ENCODE measurements around the gene EFCAB12. TPM values are rescaled to one million over a fixed set of nuclear protein-coding genes. Genes with fewer than 3 reads are reported as not detected.
"Not testable (repeated sequence)": the region's sequence is repeated elsewhere in the genome, so short reads cannot be mapped to it uniquely, and the experiment has no call there.

EFCAB12 gene
- polyA plus RNA-seq, 4 donors: 0.55 to 5.6 (median 3.7) TPM

DNA sequence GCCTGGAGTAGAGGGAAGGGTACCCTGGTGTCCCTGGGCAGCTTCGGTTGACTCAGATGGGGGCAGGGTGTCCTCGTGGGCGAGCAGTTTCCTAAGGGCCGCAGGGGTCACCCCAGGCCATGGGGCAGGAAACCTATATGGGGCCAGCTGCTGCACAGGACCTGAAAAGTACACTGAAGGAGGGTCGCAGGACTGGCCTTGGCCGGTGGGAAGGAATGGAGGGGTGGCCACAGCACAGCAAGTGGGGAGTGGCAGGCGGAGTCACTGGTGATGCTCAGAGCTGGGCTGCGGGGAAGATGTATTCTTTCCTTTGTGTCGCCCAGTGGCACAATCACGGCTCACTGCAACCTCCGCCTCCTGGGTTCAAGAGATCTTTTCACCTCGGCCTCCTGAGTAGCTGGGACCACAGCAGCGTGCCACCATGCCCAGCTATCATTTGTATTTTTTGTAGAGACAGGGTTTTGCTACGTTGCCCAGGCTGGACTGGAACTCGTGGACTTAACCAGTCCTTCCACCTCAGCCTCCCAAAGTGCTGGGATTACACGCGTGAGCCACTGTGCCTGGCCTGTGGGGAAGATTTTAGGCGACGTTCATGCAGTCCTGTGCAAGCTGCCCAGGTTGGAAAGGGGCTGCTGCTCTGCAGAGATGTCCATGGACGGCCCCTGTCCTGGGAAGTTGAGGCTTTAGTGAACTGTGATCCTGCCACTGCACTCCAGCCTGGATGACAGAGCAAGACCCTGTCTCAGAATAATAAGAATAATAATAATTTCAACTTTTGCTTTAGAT, 57.2 kb downstream of the EFCAB12 start:
- DNase-seq (ENCODE audit: low read depth in 4 of 4, low spot score in 3 of 4): no peak

DNA sequence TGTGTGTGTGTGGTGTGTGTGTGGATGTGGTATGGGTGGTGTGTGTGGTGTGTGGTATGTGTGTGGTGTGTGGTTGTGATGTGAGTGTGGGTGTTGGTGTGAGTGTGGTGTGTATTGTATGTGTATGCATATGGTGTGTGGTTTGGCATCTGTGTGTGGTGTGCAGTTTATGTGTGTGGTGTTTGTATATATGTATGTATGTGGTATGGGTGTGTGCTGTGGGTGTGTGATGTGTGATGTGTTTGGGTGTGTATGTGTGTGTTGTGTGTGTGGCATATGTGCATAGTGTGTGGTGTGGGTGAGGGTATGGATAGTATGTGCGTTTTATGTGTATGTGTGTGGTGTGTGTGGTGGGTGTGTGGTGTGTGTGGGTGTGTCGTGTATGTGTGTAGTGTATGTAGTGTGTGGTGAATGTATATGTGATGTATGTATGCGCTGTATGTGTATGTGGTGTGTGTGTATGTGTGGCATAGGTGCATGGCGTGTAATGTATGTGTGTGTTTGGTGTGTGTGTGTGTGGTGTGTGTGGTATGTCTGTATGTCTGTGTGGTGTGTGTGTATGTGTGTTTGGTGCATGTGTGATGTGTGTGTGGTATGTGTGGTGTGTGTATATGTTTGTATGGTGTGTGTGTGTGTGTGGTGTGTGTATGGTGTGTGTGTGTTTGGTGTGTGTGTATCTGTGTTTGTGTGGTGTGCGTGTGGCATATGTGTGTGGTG, 58.0 kb downstream of the EFCAB12 start:
- DNase-seq (ENCODE audit: low read depth in 4 of 4, low spot score in 3 of 4): no peak

DNA sequence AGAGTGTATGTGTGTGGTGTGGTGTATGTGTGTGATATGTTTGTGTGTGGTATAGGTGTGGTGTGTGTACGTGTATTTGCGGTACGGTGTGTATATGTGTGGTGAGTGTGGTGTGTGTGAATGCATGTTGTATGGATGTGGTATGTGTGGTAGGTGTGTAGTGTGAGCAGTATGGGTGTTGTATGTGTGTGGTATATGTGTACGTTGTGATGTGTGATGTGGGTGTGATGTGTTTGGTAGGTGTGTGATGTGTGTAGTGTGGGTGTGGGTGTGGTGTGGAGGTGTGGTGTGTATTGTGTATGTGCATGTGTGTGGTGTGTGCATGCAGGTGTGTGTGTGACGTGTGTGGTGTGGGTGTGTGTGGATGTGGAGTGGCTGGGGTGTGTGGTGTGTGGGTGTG, 58.7 kb downstream of the EFCAB12 start:
- DNase-seq (ENCODE audit: low read depth in 4 of 4, low spot score in 3 of 4): no peak

DNA sequence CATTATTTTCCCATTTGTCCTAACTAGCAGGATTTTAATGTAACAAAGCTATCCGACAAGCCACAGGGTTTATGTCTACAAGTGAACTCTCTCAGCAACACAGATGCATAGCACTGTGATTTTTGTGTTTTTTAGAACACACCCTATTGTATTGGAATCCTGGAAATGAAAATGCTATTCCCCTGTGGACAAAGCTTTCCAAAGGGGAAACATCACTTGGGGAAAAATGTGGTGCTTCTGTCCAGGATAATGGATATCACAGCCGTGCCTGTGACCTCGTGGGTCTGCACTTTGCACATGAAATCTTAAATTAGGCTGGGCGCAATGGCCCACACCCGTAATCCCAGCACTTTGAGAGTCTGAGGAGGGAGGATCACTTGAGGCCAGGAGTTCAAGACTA, 60.6 kb downstream of the EFCAB12 start:
- DNase-seq (ENCODE audit: low read depth in 4 of 4, low spot score in 3 of 4): no peak

DNA sequence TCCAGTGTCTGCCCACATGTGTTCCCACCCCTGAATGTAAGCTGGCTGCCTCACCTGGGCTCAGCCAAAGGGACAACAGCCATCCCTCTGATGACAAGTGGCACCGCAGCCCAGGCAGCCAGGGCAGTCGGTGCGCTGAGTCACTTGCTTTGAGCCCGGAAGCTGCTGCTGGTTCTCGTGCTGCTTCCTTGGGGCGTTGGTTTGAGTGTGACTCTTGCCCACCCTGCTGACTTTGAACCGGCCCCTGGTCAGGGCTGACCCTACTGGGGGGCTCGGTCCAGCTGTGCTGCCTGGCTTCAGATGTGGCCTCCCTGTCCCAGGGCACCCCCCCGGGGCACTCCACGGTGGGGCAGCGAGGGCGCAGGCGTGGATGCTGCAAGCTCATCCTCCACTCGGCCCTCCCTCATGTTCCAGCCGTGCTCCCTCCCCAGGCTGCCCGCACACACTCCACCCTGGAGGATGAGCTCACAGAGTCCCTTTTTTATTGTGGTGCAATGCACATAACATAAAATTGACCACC, 62.1 kb downstream of the EFCAB12 start:
- DNase-seq (ENCODE audit: low read depth in 4 of 4, low spot score in 3 of 4): no peak

DNA sequence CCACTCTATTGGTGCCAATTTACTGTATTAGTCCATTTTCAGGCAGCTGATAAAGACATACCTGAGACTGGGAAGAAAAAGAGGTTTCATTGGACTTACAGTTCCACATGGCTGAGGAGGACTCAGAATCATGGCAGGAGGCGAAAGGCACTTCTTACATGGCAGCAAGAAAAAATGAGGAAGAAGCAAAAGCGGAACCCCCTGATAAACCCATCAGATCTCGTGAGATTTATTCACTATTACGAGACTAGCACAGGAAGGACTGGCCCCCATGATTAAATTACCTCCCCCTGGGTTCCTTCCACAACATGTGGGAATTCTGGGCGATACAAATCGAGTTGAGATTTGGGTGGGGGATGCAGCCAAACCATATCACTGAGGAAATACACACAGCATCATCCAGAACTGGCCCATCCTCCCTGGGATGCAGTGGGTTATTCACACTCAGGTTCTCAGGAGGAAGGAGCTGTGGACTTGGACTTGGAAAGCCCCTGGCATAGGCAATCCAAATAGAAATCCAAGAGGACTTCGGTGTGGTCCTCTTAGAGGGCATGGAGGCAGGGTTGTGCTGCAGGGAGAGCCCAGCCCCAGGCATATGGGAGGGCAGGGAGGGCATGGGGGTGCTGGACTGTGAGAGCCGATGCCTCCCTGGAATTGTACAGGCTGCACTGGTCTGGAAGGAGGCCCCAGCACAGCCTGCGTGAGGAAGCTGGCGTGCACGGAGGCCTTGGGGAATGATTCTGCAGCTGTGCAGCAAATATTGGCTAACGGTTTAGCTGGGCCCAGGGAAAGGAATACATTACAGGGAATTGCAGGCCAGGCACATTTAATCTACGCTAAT, 62.9 kb downstream of the EFCAB12 start:
- no peak for DNase-seq (ENCODE audit: low read depth in 4 of 4, low spot score in 3 of 4)

DNA sequence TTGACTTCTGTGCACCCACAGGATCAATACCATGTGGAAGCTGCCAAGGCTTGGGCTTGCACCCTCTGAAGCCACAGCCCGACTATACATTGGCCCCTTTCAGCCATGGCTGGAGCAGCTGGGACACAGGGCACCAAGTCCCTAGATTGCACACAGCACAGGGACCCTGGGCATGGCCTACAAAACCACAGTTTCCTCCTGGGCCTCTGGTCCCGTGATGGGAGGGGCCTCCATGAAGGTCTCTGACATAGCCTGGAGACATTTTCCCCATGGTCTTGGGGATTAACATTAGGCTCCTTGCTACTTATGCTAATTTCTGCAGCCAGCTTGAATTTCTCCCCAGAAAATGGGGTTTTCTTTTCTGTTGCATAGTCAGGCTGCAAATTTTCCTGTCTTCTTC, 63.6 kb downstream of the EFCAB12 start:
- not testable (repeated sequence) for DNase-seq (ENCODE audit: low read depth in 4 of 4, low spot score in 3 of 4)

DNA sequence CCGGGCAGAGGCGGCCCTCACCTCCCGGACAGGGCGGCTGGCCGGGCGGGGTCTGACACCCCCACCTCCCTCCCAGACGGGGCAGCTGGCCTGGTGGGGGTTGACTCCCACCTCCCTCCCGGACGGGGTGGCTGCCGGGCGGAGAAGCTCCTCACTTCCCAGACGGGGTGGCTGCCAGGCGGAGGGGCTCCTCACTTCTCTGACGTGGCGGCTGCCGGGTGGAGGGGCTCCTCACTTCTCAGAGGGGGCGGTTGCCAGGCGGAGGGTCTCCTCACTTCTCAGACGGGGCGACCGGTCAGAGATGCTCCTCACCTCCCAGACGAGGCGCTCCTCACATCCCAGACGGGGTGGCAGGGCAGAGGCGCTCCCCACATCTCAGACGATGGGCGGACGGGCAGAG, 65.1 kb downstream of the EFCAB12 start:
- not testable (repeated sequence) for DNase-seq (ENCODE audit: low read depth in 4 of 4, low spot score in 3 of 4)

DNA sequence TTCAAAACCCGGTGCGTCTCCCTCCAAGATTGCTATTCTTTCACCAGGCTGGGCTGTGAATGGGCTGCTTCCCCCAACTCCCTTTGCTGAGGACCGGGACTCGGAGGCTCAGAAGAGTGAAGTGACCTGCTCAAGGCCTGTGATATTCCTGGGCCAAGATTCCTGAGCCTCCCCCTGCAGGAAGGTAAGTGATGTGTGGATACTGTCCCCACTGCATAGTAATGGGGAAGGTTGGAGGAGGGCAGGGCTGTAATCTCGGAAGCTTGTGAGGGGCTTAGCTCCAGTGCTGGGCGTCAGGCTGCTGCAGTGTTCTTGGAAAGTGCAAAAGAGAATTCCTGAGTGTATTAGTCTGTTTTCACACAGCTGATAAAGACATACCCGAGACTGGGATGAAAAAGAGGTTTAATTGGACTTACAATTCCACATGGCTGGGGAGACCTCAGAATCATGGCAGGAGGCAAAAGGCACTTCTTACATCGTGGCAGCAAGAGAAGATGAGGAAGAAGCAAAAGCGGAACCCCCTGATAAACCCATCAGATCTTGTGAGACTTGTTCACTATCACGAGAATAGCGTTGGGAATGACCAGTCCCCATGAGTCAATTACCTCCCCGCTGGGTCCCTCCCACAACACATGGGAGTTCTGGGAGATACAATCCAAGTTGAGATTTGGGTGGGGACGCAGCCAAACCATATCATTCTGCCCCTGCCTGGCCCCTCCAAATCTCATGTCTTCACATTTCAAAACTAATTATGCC, 67.6 kb downstream of the EFCAB12 start:
- DNase-seq (ENCODE audit: low read depth in 4 of 4, low spot score in 3 of 4): no peak

DNA sequence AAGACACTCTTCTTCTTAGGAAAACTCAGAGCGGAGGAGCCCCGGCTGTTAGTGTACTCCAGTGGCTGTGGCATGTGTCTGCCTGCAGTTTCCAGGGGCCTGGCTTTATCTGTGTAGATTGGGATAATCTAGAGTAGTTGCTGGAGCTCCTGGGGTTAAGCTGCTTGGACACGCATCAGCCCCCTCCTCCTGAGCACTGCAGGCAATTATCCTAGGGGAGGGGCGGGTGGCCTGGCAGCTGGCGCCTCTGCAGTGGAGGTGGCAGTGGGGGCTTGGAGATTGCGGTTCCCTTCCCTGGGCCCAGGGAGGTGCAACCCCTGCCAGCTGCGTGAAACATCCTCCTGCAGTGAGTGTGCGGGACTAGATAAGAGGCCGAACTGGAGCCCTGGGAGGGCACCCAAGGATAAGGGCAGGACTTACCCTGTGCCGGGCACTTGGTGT, 68.2 kb downstream of the EFCAB12 start:
- no peak for DNase-seq (ENCODE audit: low read depth in 4 of 4, low spot score in 3 of 4)

DNA sequence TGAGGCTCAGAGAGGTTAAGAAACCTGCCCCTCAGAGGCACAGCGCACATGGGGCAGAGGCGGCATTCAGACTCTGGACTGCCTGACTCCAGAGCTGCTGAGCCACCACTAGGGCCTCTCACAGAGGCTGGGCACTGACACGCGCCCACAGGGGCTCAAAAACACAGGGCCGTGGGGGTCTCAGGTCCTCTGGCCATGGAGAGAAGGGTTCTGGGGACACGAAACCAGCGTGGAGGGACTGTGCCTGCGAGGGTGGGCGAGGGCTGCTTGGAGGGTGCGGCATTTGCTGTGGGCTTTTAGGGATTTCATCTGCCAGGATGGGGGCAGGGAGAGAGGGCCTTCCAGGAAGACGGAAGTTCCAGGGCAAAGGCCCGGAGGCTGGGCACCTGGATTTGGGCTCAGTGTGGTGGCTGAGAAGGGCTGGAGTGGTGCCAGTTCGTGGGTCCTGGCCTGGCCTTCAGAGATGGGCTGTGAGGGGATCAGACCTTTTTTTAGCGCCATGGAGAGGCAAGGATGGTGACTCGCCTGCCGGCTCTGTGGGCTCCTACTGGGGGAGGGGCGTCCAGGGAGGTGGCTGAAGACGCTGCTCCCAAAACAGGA, 69.6 kb downstream of the EFCAB12 start:
- DNase-seq (ENCODE audit: low read depth in 4 of 4, low spot score in 3 of 4): no peak

DNA sequence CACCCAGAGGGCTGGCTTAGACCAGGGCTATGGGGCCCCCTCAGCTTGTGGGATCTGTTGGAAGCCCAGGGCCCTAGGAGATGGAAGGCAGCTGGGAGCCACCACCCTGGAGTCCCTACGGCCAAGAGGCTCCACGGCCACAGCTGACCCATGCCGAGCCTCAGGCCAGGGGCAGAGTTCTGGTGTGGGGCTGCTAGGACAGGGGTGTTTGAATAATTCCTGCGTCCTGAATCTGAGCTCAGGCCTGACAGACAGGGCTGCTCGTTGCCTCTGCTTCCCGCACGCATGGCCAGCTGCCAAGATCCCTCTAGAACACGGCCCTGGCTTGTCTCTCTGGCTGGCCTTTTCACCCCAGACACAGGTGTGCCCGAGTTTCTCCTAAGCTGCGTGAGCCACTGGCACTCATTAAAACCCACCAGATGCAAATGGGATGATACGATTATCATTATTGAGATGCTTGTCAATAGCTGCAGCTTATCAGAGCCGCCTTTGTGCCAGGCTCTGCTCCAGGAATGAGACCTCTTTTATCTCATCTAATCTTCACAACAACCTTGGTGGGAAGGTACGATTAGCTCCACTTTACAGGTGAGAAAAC, 70.2 kb downstream of the EFCAB12 start:
- no peak for DNase-seq (ENCODE audit: low read depth in 4 of 4, low spot score in 3 of 4)

DNA sequence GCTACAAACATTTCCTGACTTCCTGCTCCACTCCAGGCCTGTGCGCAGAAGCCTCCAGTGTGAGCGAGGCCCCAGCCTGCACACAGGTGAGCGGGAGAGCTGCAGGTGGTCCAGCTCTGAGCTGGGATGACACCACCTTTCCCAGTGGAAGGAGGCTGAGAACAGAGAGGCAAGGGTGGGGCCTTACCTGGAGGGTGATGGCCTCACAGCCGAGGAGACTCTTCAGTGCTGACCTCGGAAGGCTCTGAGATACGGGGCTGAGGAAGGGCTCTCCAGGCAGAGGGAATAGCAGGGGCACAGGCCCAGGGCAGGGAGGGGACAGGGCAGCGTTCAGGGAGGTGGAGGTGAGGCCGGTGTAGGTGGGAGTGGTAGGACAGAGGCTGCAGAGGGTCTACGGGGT, 70.8 kb downstream of the EFCAB12 start:
- DNase-seq (ENCODE audit: low read depth in 4 of 4, low spot score in 3 of 4): no peak

DNA sequence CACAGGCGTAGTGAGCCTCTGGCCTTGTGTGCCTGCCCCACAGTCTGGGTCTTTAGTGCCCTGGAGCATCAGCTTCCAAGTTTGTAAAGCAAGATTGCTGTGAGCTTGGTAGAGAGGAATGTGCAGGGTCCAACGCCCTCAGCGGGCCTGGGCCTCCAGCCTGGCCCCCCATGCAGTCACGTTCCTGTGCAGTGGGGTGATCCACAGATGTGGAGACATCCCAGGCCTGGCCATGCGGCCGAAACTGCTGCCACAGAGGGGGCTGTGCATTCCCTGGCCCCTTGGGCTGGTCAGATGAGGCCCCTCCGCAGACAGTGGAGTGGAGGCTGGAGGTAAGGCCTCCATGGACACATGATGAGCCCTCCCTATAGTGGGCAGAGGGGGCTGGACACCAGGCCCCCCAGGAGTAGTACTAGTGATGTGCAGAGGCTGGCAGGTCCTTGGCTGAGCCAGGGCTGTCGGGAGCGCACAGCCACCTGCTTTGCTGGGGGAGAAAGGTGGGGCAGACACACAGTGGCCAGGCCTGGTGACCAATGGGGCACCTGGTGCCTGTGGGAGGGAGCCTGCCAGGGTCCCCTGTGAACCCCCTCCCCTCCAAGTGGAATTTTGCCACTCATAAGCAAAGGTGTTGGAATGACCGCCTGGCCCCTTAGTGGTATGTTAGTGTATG, 71.5 kb downstream of the EFCAB12 start:
- DNase-seq (ENCODE audit: low read depth in 4 of 4, low spot score in 3 of 4): no peak

DNA sequence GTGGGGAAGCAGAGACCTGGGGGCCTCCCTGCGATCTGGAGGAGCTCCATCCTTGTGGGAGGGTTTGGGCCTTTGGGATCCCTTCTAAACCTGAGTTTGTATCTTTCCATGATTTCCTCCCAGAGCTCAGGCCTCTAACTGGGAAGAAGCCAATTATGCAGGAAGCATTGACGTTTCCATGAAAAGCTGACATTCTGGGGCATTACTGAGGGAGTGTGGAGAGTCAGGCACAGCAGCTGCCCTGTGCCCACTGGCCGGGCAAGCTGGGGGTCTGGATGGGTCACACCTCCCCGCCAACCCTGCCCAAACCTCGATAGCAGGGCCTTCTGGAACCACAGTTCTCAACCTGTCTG, 74.9 kb downstream of the EFCAB12 start:
- no peak for DNase-seq (ENCODE audit: low read depth in 4 of 4, low spot score in 3 of 4)

DNA sequence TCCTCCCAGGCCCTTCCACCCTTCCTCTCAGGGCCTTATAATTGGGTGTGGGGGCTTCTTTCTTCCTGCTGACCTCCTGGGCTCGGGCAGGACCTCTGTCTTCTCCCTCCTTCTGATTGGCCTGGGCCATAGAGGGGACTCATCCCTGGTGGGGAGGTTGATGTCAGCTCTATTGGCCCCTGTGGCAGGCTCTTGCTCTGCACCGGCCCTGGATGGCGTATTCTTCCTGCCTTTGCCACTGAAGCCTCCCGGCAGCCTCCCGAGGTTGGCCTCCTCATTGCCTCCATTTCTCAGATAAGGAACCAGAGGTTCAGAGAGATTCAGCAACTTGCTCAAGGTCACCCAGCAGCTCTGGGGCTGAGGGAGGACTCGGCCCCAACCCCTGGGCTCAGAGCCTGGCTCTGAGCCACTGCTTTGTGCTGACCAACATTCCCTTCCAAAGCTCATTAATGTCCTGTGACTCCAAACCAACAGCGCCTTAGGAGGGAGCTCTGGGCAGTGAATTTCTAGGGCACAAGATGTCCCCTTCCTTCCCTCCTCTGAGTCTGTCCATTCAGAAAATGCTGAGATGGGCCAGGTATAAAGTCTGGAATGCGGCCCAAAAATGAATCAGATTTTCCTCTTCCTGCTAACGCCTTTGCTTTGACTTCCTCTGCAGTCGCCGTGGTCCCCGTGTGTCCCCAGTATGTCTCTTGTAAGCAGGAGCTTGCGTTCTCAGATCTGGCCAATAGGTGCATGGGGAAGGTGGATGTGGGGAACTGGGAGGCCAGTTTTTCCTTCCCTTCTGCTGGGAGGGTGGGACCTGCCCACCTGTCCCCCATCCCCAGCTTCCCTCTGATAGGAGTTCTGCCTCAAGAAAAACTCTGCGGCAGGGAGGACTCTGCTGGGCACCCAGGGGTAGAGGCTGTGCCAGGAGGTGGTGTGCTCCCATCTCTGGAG, 75.5 kb downstream of the EFCAB12 start:
- DNase-seq (ENCODE audit: low read depth in 4 of 4, low spot score in 3 of 4): no peak

DNA sequence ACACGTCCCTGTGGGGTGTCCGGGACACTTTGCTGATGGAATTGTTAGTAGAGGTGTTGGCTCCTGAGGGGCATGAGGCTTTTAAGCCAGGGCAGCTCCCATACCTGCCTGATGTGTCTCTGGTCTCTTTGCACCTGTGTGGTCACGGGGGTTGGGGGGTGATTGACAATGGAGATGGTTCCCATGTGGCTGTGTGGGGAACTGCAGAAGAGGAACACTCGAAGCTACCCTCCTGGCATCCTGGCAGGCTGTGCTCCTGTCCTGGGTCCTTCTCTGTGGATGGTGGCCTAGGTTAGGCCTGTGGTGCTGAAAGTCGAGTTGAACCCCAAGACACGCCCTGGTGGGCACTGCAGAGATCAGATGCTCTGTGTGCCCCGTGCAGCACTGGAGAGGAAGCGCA, 76.4 kb downstream of the EFCAB12 start:
- no peak for DNase-seq (ENCODE audit: low read depth in 4 of 4, low spot score in 3 of 4)

Data from left renal pelvis (tissue), 4 donors.